Epidermal melanocyte (primary cell): ENCODE measurements around the gene HYCC2.
"Not testable (repeated sequence)": the region's sequence is repeated elsewhere in the genome, so short reads cannot be mapped to it uniquely, and the experiment has no call there.

Experiments
- DNase-seq: peaks from one replicate; pipeline ENCODE4 v3.0.0; 2011; ENCODE audit warnings: low spot score; ENCODE audit not compliant: insufficient read length

HYCC2 gene

GRCh38 chr2:201071479-201072200 is at the start of gene HYCC2, which contains the start of gene NDUFB3:
Gene HYCC2 (minus strand): TSS chr2:201071671. CDS start chr2:201024009, 47,662 bp downstream.
Gene NDUFB3 (plus strand): TSS chr2:201072001. CDS start chr2:201078883, 6,882 bp downstream.
- DNase-seq = peak; percentile 95

- DNase-seq = no peak
Observed at GRCh38 chr2:201118961-201119854, 47.7 kb upstream of the HYCC2 start.

- DNase-seq = no peak
Observed at GRCh38 chr2:201118121-201118960, 46.9 kb upstream of the HYCC2 start.

GRCh38 chr2:201117735-201118094 is 46.2 kb upstream of the HYCC2 start:
- not testable (repeated sequence) for DNase-seq

GRCh38 chr2:201116959-201117734 is 45.7 kb upstream of the HYCC2 start:
- DNase-seq = peak; percentile 33

- DNase-seq = no peak
Observed at GRCh38 chr2:201116115-201116958, 44.9 kb upstream of the HYCC2 start, which contains the start of gene CFLAR. Gene CFLAR (plus strand): TSS chr2:201116164. CDS start chr2:201129866, 13,702 bp downstream.

- DNase-seq = no peak
Observed at GRCh38 chr2:201114846-201115245, 43.4 kb upstream of the HYCC2 start.

- DNase-seq = no peak
Observed at GRCh38 chr2:201114350-201114749, 42.9 kb upstream of the HYCC2 start.

- no peak for DNase-seq
Observed at GRCh38 chr2:201111096-201111495, 39.6 kb upstream of the HYCC2 start.

GRCh38 chr2:201110615-201111014 is 39.1 kb upstream of the HYCC2 start:
- no peak for DNase-seq

- DNase-seq = no peak
Observed at GRCh38 chr2:201109186-201109585, 37.7 kb upstream of the HYCC2 start.

- no peak for DNase-seq
Observed at GRCh38 chr2:201108341-201108740, 36.9 kb upstream of the HYCC2 start.

- no peak for DNase-seq
Observed at GRCh38 chr2:201107624-201108023, 36.2 kb upstream of the HYCC2 start.

- DNase-seq = no peak
Observed at GRCh38 chr2:201105759-201106158, 34.3 kb upstream of the HYCC2 start.

- no peak for DNase-seq
Observed at GRCh38 chr2:201100497-201100896, 29.0 kb upstream of the HYCC2 start.

- no peak for DNase-seq
Observed at GRCh38 chr2:201093573-201093972, 22.1 kb upstream of the HYCC2 start.

- no peak for DNase-seq
Observed at GRCh38 chr2:201090574-201090973, 19.1 kb upstream of the HYCC2 start.

- DNase-seq = no peak
Observed at GRCh38 chr2:201084863-201085262, 13.4 kb upstream of the HYCC2 start.

GRCh38 chr2:201074996-201075395 is 3.5 kb upstream of the HYCC2 start:
- no peak for DNase-seq

GRCh38 chr2:201073071-201073470 is 1.6 kb upstream of the HYCC2 start:
- no peak for DNase-seq
